Vagina (tissue), 2 donors: ENCODE results near the gene PPM1A. TPM values are rescaled to one million over a fixed set of nuclear protein-coding genes. Genes with fewer than 3 reads are reported as not detected.

Experiments
- DNase-seq, 2 donors: peaks; one replicate each; pipeline ENCODE4 v3.0.0-alpha.2; 2017; ENCODE audit errors: extremely low spot score in 2 of 2
- H3K27ac ChIP-seq: fragments of 200-600 bp; sonication (generic); one replicate; pipeline ENCODE4 v1.5.1; 2019
- H3K27me3 ChIP-seq: fragments of 200-600 bp; sonication (generic); one replicate; pipeline ENCODE4 v1.5.1; 2019
- H3K36me3 ChIP-seq, 2 donors: fragments of 200-600 bp; sonication (generic); one replicate each; pipeline ENCODE4 v1.5.1; 2017 to 2019
- H3K4me1 ChIP-seq: fragments of 200-600 bp; sonication (generic); one replicate; pipeline ENCODE4 v1.5.1; 2019
- H3K4me3 ChIP-seq, 2 donors: fragments of 200-600 bp; sonication (generic); 1 replicate in 1 of 2; 2 replicates in 1 of 2; pipeline ENCODE4 v1.5.1; 2016 to 2019
- H3K9me3 ChIP-seq: fragments of 200-600 bp; sonication (generic); one replicate; pipeline ENCODE4 v1.5.1; 2019
- CTCF ChIP-seq, 3 experiments: fragments of 450-650 bp in 2 of 3; fragments of 200-600 bp in 1 of 3; sonication (generic) in 1 of 3; IDR thresholded peaks; one replicate each; pipeline ENCODE4 v1.5.1; 2017 to 2019; ENCODE audit warnings: antibody characterized with exemption in 3 of 3, mild to moderate bottlenecking in 2 of 3, moderate library complexity in 2 of 3
- POLR2A ChIP-seq, 2 donors: fragments of 450-650 bp; IDR thresholded peaks; one replicate each; pipeline ENCODE4 v1.6.1; 2017; ENCODE audit warnings: antibody characterized with exemption in 2 of 2, mild to moderate bottlenecking in 2 of 2, moderate library complexity in 2 of 2
- POLR2AphosphoS5 ChIP-seq, 2 donors: sonication (generic); formaldehyde crosslinking; IDR thresholded peaks; one replicate each; pipeline ENCODE4 v1.9.0; 2017; ENCODE audit warnings: antibody characterized with exemption in 2 of 2, mild to moderate bottlenecking in 2 of 2, low read depth in 1 of 2; ENCODE audit not compliant: insufficient read depth in 1 of 2
- intact Hi-C: fragments of 100-400 bp; cut with DNase I; formaldehyde crosslinking; loops from one replicate; pipeline ENCODE4 v1.15.1; 2023
- total RNA-seq: library from RNA; depleted of rRNA; stranded (reverse); fragments of >200 nt; gene quantifications from one replicate; pipeline ENCODE4 v1.2.3, GENCODE V29; 2016

Gene PPM1A
- total RNA-seq, 1 donor from 2014 or later = 33.9 TPM

GRCh38 chr14:60302663-60303062 is 53.6 kb downstream of the PPM1A start:
- intact Hi-C loops = no loop called here
- DNase-seq = no peak

DNA sequence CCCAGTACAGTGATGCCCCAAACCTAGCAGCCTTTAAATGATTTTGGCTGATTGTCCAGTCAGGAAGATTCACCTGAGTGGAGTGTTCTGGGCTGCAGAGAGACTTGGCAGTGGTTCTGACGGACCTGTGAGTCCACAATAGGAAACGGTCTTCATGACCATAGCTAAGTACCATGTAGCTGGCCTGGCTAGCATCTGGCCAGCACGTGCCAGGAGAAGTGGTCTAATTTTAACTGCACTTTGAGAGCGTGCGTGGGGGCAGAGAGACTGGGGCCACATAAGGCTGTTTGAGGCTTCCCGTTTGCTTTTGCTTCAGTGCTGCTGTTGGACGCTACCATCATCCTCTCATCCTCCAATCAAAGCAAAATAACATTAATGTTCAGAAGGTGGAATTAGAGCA is 54.7 kb downstream of the PPM1A start:
- intact Hi-C loops = no loop called here
- H3K9me3 ChIP-seq = no peaks in the 10 kb centered on the region
- no peaks in the 10 kb centered on the region for H3K36me3 ChIP-seq
- no peak for DNase-seq
- no peaks in the 10 kb centered on the region for H3K27me3 ChIP-seq
- no peaks in the 10 kb centered on the region for H3K4me1 ChIP-seq
- no peak overlapping the region for H3K4me3 ChIP-seq
- no peak overlapping the region for H3K27ac ChIP-seq
- TF ChIP-seq POLR2A (IDR thresholded peaks at IDR 0.05) (no peak), CTCF (IDR thresholded peaks at IDR 0.05) (no peak), POLR2AphosphoS5 (IDR thresholded peaks at IDR 0.05; ENCODE audit: insufficient read depth in 1 of 2, low read depth in 1 of 2) (no peak)

More at GRCh38 chr14:60302663-60303062, 53.6 kb downstream of the PPM1A start:
- H3K4me1 ChIP-seq = no peaks in the 10 kb centered on the region
- no peak overlapping the region for H3K27ac ChIP-seq
- TF ChIP-seq POLR2A (IDR thresholded peaks at IDR 0.05) (no peak), POLR2AphosphoS5 (IDR thresholded peaks at IDR 0.05; ENCODE audit: insufficient read depth in 1 of 2, low read depth in 1 of 2) (no peak), CTCF (IDR thresholded peaks at IDR 0.05) (no peak)
- no peaks in the 10 kb centered on the region for H3K27me3 ChIP-seq
- H3K9me3 ChIP-seq = no peaks in the 10 kb centered on the region
- H3K4me3 ChIP-seq = no peak overlapping the region
- no peaks in the 10 kb centered on the region for H3K36me3 ChIP-seq

- no peaks in the 10 kb centered on the region for H3K4me1 ChIP-seq
- no peak overlapping the region for H3K4me3 ChIP-seq
- no peak overlapping the region for H3K27ac ChIP-seq
- H3K9me3 ChIP-seq = no peaks in the 10 kb centered on the region
- no peaks in the 10 kb centered on the region for H3K36me3 ChIP-seq
- H3K27me3 ChIP-seq = no peaks in the 10 kb centered on the region
- no peak for TF ChIP-seq CTCF (IDR thresholded peaks at IDR 0.05)
- intact Hi-C loops = no loop called here
- DNase-seq = no peak
Measured at GRCh38 chr14:60304509-60304908, 55.5 kb downstream of the PPM1A start.

- Histone ChIP-seq H3K9me3 (no peaks in the 10 kb centered on the region), H3K4me3 (no peak overlapping the region), H3K36me3 (no peaks in the 10 kb centered on the region), H3K27me3 (no peaks in the 10 kb centered on the region), H3K4me1 (no peaks in the 10 kb centered on the region), H3K27ac (no peak overlapping the region)
- no peak for TF ChIP-seq POLR2A (IDR thresholded peaks at IDR 0.05)
- DNase-seq = no peak
- intact Hi-C loops = no loop called here
Measured at GRCh38 chr14:60309867-60310552, 61.0 kb downstream of the PPM1A start.

DNA sequence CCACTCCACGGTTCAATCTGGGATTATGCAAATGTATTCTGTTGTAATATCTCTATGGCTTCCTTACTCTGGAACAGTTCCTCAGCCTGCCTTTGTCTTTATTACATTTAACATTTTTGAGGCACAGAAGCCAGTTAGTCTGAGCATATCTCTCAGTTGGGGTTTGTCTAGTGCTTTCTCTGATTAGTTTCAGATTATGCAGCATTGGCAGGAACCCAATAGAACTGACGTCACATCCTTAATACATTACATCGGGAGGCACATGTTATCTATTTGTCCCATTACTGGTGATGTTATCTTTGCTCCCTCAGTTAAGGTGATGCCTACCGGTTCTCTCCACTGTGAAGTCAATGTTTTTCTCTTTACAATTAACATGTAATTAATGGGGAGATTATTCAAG is 62.4 kb downstream of the PPM1A start:
- no peak overlapping the region for H3K27ac ChIP-seq
- intact Hi-C loops = no loop called here
- no peak for DNase-seq
- H3K36me3 ChIP-seq = no peaks in the 10 kb centered on the region
- no peaks in the 10 kb centered on the region for H3K4me1 ChIP-seq
- H3K27me3 ChIP-seq = no peaks in the 10 kb centered on the region
- H3K4me3 ChIP-seq = no peak overlapping the region
- no peaks in the 10 kb centered on the region for H3K9me3 ChIP-seq
- no peak for TF ChIP-seq POLR2AphosphoS5 (IDR thresholded peaks at IDR 0.05; ENCODE audit: insufficient read depth in 1 of 2, low read depth in 1 of 2)
- no peak for TF ChIP-seq CTCF (IDR thresholded peaks at IDR 0.05)
- no peak for TF ChIP-seq POLR2A (IDR thresholded peaks at IDR 0.05)
